Stimulated activated effector memory CD8-positive, alpha-beta T cell treated with anti-CD3 and anti-CD28 coated beads, Interleukin-12 subunit alpha, Interleukin-12 subunit beta, amount 100 ng/mL, for 72 hours (primary cell): Measurements from ENCODE around the gene SERBP1.
A peak's percentile ranks its signal among the peaks of the same experiment; 100 is the strongest.

Experiments
- ATAC-seq: fragments of 150-1000 bp; cut with Tn5 transposase; 2 replicates; pipeline ENCODE4 v1.10.0; 2021
- DNase-seq, 2 donors: peaks; one replicate each; pipeline ENCODE4 v3.0.0; 2021 to 2022; ENCODE audit warnings: low spot score in 2 of 2
- H3K27ac Mint-ChIP-seq: one replicate; pipeline ENCODE4 v1.8.0; 2022; ENCODE audit warnings: mild to moderate bottlenecking, mixed read lengths
- H3K36me3 Mint-ChIP-seq: one replicate; pipeline ENCODE4 v1.8.0; 2022; ENCODE audit warnings: mild to moderate bottlenecking, mixed read lengths
- H3K4me1 Mint-ChIP-seq: one replicate; pipeline ENCODE4 v1.8.0; 2022; ENCODE audit warnings: mixed read lengths
- H3K4me3 Mint-ChIP-seq: one replicate; pipeline ENCODE4 v1.8.0; 2022; ENCODE audit warnings: mild to moderate bottlenecking, mixed read lengths
- H3K9me3 Mint-ChIP-seq: one replicate; pipeline ENCODE4 v1.8.0; 2022; ENCODE audit warnings: mixed read lengths

The SERBP1 gene

DNA sequence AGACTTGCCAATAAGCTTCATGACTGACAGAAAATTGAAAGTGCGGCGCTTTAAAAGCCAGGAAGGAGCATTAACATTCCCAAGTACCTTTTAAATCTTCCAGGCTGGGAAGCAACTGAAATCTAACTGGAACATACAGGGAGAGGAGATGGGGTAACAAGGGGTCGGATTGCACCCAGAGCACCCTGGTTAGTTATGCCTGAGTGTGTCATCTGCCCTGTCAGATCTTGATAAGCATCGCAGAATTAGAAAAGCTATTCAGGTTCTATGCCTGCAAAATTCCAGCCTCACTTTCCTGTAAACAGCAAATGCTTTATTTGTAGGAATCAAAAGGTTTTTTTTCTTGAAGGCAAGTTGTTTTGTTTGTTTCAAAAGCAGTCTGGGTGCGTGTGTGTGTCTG lies 58.5 kb downstream of the SERBP1 start:
- H3K36me3 Mint-ChIP-seq: peaks cover 83% of the 10 kb centered on the region
- ATAC-seq (no peak), DNase-seq (no peak)
- no peaks in the 10 kb centered on the region for H3K4me1 Mint-ChIP-seq
- no peak overlapping the region for H3K4me3 Mint-ChIP-seq
- H3K9me3 Mint-ChIP-seq: no peaks in the 10 kb centered on the region
- no peak overlapping the region for H3K27ac Mint-ChIP-seq

DNA sequence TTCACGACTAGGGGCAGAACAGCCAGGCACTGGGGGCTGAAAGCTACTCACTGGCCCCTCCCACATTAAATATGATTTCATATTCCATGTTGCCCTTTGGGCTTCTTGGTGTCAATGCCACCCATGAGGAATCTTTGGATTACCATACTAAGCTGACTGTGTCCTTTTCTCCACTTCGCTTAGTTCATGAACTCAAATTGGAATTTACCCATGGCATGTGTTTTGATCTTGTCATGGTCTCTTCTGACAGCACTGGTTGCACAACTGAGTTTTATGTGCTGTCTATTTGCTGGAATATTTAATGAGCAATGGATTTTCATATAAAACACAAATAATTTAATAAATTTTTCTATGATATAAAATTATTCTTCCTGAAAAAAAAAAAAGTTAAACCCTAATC lies 59.2 kb downstream of the SERBP1 start:
- peaks cover 83% of the 10 kb centered on the region for H3K36me3 Mint-ChIP-seq
- no peak overlapping the region for H3K27ac Mint-ChIP-seq
- H3K9me3 Mint-ChIP-seq: no peaks in the 10 kb centered on the region
- ATAC-seq (no peak), DNase-seq (no peak)
- no peaks in the 10 kb centered on the region for H3K4me1 Mint-ChIP-seq
- H3K4me3 Mint-ChIP-seq: no peak overlapping the region

DNA sequence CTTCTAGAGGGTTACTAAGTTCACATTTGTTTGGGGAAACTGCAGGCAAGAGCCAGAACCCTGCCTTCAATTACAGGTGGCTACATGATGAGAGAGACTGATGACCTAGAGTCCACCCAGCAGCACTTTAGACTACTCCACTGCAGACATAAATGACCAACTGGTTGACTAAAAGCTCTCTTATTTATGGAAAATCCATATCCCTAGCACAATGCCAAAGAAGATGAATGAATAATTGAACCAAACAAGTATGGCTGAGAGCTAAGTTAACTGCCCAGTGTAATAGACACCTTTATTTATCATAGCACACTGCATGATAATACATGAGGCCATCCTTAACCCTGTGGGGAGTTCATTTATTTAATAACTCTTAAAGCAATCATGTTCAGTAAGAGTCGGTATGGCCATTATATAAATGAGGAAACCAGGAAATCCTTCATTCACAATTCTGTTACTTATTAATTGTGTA lies 62.1 kb downstream of the SERBP1 start:
- DNase-seq (no peak), ATAC-seq (no peak)
- Mint-ChIP-seq H3K4me1 (no peaks in the 10 kb centered on the region), H3K9me3 (no peaks in the 10 kb centered on the region), H3K4me3 (no peak overlapping the region), H3K36me3 (peaks cover 78% of the 10 kb centered on the region), H3K27ac (peak overlapping the region; percentile 5)

DNA sequence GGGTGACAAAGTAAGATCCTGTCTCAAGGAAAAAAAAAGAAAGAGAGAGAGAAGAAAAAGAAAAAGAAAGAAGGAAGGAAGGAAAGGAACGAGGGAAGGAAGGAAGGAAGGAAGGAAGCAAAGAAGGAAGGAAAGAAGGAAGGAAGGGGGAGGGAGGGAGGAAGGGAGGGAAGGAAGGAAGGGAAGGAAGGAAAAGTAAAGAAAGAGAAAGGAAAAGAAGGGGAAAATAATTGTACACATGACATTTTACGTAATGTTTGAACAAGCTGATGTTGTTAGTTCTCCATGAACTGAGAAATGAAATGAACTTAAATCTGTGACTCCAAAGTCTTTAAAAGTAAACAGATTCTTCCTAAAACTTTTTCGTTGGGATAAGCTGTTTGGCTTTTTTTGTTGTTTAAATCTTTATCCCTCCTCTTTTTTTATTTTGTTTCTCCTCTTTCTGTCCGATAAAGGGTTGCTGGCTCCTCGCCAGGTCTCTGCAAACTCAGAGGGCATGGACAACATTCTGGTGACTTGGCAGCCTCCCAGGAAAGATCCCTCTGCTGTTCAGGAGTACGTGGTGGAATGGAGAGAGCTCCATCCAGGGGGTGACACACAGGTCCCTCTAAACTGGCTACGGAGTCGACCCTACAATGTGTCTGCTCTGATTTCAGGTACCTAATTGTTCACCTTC lies 62.7 kb downstream of the SERBP1 start:
- H3K4me3 Mint-ChIP-seq: no peak overlapping the region
- no peak for ATAC-seq
- no peaks in the 10 kb centered on the region for H3K4me1 Mint-ChIP-seq
- H3K36me3 Mint-ChIP-seq: peaks cover 77% of the 10 kb centered on the region
- no peak for DNase-seq
- no peaks in the 10 kb centered on the region for H3K9me3 Mint-ChIP-seq
- peak overlapping the region; percentile 5 for H3K27ac Mint-ChIP-seq

DNA sequence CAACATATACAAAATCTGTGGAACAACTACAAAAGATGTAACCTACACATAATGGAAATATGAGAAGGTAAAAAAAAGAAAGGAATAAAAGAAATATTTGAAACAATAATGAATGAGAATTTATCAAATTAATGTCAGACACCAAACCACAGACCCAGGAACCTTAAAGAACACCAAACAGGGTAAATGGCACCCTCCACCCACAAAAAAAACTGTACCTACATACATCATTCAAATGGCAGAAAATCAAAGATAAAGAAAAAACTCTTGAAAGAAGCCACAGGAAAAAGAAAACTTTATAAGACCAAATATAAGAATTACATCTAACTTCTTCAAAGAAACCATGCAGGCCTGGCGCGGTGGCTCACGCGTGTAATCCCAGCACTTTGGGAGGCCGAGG lies 68.6 kb downstream of the SERBP1 start:
- no peak for ATAC-seq
- Mint-ChIP-seq H3K4me1 (peaks cover 3% of the 10 kb centered on the region), H3K36me3 (peaks cover 78% of the 10 kb centered on the region)

DNA sequence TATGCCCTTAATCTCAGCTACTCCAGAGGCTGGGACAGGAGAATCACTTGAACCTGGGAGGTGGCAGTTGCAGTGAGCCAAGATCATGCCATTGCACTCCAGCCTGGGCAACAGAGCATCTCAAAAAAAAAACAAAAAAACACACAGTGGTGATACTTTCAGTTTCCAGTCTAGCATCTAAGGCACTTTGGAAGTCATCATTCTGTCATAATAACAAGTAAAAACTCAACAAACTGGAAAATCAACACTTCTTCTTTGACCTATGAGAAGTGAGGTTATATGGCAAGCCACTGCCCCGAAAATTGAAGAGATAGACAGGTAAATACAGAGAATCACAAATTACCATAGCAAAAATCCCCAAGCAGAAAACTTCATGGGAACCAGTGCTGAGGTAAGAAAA lies 70.6 kb downstream of the SERBP1 start:
- H3K36me3 Mint-ChIP-seq: peaks cover 74% of the 10 kb centered on the region
- no peak overlapping the region for H3K4me3 Mint-ChIP-seq
- peak in 1 of 2 donors; percentile 45 for DNase-seq
- H3K27ac Mint-ChIP-seq: no peak overlapping the region
- H3K9me3 Mint-ChIP-seq: no peaks in the 10 kb centered on the region
- peaks cover 13% of the 10 kb centered on the region for H3K4me1 Mint-ChIP-seq
- no peak for ATAC-seq

More for the DNA sequence above, 68.6 kb downstream of the SERBP1 start:
- H3K9me3 Mint-ChIP-seq: no peaks in the 10 kb centered on the region
- no peak overlapping the region for H3K27ac Mint-ChIP-seq
- no peak overlapping the region for H3K4me3 Mint-ChIP-seq
- no peak for DNase-seq
